Bone marrow (tissue), 2 donors: ENCODE measurements around the gene PGD.
"Not testable (repeated sequence)": the region's sequence is repeated elsewhere in the genome, so short reads cannot be mapped to it uniquely, and the experiment has no call there.

Experiments
- DNase-seq, 2 donors: peaks; one replicate each; lab custom pipeline; 2025; lab: John Stamatoyannopoulos, UW

PGD gene

GRCh38 chr1:10399444-10399941 lies 629 bp downstream of the PGD start:
- DNase-seq, result peak in 1 of 2 donors; percentile 21

DNA sequence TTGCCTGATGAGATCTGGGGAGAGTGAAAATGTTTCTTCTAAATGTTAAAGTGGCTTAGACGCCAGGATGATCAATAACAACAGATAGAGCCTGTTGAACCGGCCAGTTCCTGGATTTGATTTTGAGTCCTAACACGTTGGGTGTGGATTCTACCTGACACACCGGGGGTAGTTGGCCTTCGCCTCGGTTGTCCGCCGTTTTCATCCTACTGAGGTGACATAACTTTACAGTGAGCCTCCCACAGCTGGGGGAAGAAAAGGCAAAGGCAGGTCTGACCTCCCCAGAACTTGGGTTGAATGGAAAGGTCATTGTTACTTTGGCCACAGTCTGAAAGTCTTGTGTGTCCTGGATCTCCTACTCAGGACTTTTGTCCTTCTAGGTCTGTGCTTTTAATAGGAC lies 1.1 kb downstream of the PGD start:
- no peak for DNase-seq

DNA sequence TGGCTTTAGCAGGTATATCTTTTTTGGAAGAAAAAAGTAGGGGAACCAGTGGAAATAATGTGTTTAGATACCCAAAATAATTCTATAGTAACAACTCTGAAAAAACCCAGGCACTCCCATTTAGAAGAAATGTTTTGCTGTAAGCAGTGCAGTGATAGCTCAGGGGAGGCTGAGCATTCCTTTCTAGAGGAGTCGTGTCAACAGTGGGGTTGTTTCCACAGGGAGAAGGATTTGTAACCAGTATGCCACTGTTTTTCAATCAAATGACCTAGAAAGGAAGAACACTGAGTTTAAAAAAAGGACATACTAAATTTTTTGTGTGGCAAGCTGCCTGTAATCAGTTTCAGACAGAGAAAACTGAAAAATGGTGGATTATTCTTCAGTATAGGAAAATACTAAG lies 2.4 kb downstream of the PGD start:
- no peak for DNase-seq

DNA sequence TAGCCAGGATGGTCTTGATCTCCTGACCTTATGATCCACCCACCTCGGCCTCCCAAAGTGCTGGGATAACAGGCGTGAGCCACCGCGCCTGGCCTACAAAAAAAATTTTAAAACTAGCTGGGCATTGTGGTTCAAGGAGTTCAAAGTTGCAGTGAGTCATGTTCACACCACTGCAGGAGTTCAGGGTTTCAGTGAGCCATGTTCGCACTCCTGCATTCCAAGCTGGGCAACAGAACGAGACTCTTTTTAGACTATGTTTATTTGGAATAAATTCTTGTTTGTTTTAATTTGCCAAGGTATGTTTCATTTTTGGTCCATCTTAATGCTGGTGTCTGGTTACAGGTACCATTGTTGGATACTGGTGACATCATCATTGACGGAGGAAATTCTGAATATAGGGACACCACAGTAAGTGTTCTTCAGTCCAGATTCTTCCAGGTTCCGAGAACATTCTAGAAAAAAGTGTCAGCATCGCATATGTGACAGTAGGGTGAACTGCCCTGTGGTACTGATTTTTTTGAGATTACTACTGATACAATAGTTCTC lies 3.9 kb downstream of the PGD start:
- no peak for DNase-seq

GRCh38 chr1:10407201-10407600 lies 8.3 kb downstream of the PGD start:
- DNase-seq, result no peak

GRCh38 chr1:10415211-10415930 lies 16.5 kb downstream of the PGD start:
- DNase-seq, result peak; percentile 45 to 93

DNA sequence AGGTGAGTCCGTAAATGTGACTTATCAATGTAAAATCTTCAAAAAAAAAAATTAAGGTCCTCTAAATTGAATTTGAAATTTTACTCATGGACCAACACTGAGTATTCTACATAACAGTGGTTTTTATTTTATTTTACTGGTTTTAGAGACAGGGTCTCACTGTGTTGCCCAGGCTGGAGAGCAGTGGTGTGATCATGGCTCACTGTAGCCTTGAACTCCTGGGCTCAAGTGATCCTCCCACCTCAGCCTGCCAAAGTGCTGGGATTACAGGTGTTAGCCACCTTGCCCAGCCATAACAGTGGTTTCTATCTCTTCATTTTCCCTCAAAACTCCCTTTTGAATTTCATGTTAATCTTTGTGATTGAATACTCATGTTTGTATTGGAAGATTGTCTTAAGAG lies 17.1 kb downstream of the PGD start:
- DNase-seq, result not testable (repeated sequence)

DNA sequence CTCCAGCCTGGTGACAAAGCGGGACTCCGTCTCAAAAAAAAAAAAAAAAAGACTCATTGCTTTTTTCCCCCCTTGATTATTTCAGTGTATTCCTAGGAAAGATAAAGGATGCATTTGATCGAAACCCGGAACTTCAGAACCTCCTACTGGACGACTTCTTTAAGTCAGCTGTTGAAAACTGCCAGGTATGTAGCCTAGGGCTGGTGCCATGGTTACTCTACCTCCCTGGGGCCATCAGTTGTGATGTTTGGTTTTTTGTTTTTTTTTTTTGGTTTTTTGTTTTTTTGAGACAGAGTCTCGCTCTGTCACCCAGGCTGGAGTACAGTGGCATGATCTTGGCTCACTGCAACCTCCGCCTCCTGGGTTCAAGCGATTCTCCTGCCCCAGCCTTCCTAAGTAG lies 19.9 kb downstream of the PGD start:
- DNase-seq, result not testable (repeated sequence)

- DNase-seq, result no peak
Measured at GRCh38 chr1:10419351-10419750, 20.5 kb downstream of the PGD start.

DNA sequence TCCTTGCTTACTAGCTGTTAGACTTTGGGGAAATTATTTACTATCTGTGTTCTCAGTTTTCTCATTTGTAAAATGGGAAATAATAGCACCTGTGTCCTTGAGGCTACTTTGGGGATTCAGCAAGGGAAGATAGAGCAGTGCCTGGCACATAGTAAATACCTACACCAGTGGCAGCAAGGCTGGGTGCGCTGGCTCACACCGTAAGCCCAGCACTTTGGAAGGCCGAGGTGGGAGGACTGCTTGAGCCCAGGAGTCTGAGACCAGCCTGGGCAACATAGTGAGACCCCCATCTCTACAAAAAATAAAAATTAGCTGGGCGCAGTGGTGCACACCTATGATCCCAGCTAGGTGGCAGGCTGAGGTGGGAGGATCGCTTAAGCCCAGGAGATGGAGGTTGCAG lies 22.8 kb downstream of the PGD start:
- DNase-seq, result no peak

- no peak for DNase-seq
Measured at GRCh38 chr1:10424034-10424433, 25.2 kb downstream of the PGD start.

DNA sequence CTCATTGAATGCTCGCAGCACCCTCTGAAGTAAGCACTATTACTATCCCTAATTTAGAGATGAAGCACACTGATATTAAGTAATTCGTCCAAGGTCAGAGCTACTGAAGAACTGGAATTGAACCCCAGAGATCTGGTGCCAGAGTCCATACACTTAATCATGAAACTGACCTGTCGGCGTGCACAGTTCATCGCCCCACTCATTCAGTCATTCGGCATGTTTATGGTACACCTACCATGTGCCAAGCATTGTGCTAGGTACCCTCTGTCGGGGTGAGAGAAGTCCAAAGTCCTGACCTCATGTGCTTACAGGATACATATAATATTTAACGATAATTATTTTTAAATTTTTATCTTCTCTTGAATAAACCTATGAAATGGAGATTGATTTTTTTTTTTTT lies 25.8 kb downstream of the PGD start:
- DNase-seq, result no peak

DNA sequence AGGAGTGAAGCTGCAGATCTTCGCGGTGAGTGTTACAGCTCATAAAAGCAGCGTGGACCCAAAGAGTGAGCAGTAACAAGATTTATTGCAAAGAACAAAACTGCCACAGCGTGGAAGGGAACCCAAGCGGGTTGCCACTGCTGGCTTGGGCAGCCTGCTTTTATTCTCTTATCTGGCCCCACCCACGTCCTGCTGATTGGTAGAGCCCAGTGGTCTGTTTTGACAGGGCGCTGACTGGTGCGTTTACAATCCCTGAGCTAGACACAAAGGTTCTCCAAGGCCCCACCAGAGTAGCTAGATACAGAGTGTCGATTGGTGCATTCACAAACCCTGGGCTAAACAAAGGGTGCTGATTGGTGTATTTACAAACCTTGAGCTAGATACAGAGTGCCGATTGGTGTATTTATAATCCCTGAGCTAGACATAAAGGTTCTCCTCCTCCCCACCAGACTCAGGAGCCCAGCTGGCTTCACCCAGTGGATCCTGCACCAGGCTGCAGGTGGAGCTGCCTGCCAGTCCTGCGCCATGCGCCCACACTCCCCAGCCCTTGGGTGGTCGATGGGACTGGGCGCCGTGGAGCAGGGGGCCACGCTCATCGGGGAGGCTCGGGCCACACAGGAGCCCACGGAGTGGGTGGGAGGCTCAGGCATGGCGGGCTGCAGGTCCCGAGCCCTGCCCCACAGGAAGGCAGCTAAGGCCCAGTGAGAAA lies 27.1 kb downstream of the PGD start:
- not testable (repeated sequence) for DNase-seq

GRCh38 chr1:10426535-10426848 lies 27.6 kb downstream of the PGD start:
- not testable (repeated sequence) for DNase-seq

GRCh38 chr1:10428984-10429383 lies 30.1 kb downstream of the PGD start:
- DNase-seq, result no peak

DNA sequence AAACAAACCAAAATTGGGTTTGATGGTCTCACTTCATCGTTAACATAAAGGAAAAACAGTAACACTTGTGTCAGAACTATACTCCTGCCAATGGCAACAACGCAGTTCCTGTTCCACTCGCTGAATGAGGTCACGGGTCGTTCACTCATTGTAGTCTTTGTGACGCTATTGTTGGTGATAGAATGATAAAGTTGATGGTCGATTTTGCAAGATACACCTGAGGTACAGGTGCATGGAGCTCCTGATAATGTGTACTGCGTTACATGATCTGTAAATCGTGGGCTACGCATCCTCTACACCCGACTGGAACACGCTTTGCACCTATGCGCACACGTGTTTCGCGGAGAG lies 31.0 kb downstream of the PGD start:
- no peak for DNase-seq

- peak; percentile 55 to 87 for DNase-seq
Measured at GRCh38 chr1:10430216-10431069, 31.6 kb downstream of the PGD start, which contains the start of gene CENPS. TSS of gene CENPS (plus strand) at chr1:10430433. CDS start at chr1:10430518, 85 bp downstream.

- DNase-seq, result no peak
Measured at GRCh38 chr1:10431070-10431730, 32.3 kb downstream of the PGD start.

- DNase-seq, result no peak
Measured at GRCh38 chr1:10432910-10433700, 34.2 kb downstream of the PGD start.

- no peak for DNase-seq
Measured at GRCh38 chr1:10433790-10434189, 34.9 kb downstream of the PGD start.

- no peak for DNase-seq
Measured at GRCh38 chr1:10434590-10434989, 35.7 kb downstream of the PGD start.
